Islet precursor cell (in vitro differentiated cells): ENCODE measurements around the gene GALNT9.
"Not testable (repeated sequence)": the region's sequence is repeated elsewhere in the genome, so short reads cannot be mapped to it uniquely, and the experiment has no call there.

ENCODE experiments used
- DNase-seq: peaks from one replicate; pipeline ENCODE4 v3.0.0-alpha.2; 2018

The GALNT9 gene

DNA sequence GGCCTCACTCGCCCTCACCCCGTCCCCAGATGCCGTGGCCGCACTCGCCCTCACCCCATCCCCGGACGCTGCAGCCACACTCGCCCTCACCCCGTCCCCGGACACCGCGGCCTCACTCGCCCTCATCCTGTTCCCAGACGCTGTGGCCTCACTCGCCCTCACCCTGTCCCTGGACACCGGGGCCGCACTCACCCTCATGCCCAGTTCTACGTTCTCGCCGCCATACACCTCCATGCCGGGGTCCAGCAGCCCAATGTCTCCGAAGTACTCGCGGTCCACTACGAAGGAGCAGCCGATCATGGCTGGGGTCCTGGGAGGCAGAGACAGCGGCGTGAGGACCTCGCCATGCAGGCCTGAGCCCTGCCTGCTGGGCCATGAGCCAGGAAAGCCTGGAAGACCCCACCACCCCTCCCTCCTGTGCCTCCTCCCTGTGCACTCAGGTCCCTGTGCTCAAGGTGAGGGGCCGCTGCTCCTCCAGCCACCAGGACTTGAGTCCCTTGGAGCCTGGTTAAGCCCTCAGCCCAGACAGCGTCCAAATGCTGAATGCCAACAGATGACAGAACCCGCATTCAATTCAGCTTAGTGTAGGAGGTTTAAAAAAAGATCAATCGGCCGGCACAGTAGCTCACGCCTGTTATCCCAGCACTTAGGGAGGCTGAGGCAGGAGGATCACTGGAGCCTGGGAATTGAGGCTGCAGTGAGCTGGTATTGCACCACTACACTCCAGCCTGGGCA is 81.5 kb downstream of the GALNT9 start:
- DNase-seq: no peak

DNA sequence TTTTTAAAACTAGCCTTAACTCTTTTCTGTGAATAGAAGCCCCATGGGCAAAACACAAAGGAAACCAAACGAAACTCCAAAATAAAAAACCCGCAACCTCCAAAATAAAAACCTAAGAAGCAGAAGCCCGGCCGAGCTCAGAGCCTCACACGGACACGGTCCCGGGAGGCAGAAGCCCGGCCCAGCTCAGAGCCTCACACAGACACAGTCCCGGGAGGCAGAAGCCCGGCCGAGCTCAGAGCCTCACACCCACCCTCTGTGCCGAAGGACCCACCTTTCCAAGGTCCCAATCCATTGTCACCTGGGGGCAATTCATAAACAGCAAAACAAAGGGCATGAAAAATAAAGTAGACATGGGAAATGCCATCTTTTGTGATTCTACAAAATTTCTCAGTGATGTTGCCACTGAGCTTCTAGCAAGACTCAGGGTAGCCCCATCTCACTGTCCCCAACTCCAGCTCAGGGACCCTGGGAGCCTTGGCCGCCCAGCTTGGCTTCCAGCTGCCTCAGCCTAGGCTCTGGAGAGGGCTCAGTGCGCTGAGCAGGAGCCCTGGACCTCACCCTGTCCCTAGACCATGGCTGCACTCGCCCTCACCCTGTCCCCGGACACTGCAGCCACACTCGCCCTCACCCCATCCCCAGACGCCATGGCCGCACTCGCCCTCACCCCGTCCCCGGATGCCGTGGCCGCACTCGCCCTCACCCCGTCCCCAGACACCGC is 82.2 kb downstream of the GALNT9 start:
- DNase-seq: no peak

DNA sequence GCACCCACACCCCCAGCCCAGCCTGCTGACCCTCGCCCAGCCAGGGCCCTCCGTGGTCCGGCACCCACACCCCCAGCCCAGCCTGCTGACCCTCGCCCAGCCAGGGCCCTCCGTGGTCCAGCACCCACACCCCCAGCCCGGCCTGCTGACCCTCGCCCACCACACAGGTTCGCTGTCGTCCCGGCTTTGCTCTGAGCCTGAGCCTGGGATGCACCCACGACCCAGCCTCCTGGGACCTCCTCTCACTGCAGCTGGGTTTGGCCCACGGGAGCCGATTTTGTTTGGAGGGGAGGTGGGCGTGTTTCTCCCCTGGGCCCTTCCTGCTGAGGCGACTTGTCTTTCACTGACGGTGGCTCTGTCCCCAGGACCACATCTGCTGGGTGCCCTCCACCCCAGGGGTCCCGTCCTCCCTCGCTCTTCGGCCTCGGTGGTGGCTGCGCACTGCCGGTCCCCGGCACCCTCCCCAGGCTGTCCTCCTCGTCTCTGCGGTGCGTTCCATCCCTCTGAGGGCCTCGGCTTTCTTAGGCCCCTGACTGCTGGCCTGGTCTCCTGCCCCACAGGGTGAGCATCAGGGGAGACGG is 83.8 kb downstream of the GALNT9 start:
- DNase-seq: no peak

DNA sequence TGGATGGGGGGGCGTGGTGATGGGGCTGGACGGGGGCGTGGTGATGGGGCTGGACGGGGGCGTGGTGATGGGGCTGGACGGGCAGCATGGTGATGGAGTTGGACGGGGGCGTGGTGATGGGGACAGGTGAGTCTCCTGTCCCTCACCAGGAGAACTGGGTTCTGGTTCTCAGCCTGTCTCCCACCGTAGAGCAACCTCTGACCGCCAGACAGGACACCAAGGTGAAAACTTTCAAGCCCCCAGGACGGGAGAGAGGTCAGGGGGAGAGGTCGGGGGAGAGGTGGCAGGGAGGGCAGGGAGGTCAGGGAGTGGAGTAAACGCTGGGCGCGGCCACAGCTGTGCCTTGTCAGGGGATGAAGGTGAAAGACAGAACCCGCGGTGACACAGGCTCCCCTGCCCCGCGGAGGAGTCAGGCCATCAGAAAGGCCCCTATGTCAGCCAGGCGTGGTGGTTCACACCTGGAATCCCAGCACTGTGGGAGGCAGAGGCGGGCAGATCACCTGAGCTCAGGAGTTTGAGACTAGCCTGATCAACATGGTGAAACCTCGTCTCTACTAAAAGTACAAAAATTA is 84.6 kb downstream of the GALNT9 start:
- DNase-seq: no peak

DNA sequence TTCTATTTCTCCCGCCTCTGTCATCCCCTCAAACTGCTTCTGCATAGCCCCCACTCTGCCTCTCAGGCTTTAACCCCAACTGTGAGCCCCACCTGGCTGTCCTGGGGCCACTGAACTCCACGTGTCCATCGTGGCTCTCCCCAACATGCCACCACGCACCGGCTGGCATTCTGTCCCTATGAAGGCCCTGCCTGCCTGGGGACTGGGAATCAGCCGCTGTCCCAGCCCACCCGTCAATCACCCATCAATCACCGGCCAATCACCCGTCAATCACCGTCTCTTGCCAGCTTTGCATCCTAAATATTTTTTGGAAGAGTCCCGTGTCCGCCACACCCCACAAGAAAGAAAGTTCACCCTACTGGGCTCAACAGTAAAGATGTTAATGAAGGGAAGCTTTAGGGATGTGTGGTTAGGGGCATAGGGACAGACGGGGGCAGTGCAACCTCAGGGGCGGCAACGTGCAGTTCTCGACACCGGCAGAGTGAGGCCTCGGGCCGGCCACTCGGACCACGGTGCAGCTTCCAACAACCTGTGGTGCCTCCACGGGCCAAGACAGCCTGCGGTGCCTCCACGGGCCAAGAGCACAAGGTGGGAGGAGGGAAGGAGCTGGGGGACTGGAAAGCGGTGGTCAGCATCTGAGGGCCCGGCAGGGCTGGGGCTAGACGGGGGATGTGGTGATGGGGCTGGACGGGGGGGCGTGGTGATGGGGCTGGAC is 85.6 kb downstream of the GALNT9 start:
- DNase-seq: no peak

DNA sequence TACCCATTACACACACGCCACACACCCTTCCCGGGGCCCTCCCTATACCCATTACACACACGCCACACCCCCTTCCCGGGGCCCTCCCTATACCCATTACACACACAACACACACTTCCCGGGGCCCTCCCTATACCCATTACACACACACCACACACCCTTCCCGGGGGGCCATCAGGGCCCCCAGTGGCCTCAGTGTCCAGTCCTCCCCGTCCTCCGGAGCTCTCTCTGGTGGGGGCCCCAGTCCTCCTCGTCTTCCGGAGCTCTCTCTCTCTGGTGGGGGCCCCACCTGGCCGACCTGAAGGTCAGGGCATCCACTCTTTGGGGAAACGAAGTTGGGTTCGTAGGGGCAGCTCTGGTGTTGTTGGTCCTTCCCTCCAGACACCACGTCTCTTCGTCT is 86.2 kb downstream of the GALNT9 start:
- DNase-seq: not testable (repeated sequence)

DNA sequence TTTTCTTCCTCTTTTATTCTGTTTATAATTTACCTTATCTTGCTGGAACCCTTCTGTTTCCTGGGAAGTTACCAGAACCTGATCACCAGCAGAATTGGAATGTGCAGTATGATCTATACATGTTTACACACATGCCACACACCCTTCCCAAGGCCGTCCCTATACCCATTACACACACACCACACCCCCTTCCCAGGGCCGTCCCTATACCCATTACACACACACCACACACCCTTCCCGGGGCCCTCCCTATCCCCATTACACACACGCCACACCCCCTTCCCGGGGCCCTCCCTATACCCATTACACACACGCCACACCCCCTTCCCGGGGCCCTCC is 88.8 kb downstream of the GALNT9 start:
- not testable (repeated sequence) for DNase-seq

DNA sequence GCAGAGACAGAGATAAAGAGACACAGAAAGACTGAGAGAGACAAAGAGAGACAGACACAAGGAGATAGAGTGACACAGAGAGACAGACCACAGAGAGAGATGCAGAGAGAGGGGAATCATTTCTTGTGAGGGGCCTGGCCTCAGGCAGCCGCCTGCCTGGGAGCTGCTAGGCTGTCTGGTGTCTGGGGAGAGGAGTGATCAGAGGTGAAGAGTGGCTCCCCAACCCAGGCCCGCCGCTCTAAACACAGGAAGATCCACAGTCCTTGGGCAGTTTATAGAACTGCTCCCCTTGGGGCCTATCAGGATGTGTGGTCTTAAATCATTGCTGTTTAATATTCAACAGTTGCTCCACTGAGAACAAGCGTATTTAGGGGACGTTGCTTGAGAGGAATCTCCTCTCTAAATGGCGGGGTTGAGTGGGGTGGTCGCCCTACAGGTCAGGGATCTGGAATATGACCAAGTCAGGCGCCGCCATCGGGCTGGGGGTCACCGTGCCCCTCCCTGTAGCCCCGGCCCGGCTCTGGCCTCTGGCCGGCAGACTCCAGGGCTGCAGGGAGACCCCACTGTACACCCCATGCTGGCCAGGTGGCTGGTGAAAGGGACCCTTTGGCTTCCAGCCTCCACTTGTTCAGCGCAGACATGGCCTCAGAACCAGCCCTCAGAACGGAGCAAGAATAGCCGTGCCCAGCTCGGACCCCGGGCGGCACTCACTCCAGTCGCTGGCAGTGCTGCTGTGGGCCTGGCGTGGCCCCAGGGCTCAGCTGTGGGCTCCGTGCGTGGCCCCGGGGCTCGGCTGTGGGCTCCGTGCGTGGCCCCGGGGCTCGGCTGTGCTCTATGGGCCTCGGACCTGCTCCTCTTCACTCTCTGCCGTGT is 89.4 kb downstream of the GALNT9 start:
- DNase-seq: no peak

DNA sequence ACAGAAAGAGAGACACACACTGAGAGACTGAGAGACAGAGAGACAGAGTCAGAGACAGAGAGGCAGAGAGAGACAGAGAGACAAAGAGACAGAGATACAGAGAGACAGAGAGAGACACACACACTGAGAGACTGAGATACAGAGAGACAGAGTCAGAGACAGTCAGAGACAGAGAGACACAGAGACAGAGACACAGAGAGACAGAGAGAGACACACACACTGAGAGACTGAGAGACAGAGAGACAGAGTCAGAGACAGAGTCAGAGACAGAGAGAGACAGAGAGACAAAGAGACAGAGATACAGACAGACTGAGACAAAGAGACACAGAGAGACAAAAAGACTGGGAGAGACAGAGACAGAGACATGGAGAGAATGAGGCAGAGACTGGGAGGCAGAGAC is 90.0 kb downstream of the GALNT9 start:
- no peak for DNase-seq

DNA sequence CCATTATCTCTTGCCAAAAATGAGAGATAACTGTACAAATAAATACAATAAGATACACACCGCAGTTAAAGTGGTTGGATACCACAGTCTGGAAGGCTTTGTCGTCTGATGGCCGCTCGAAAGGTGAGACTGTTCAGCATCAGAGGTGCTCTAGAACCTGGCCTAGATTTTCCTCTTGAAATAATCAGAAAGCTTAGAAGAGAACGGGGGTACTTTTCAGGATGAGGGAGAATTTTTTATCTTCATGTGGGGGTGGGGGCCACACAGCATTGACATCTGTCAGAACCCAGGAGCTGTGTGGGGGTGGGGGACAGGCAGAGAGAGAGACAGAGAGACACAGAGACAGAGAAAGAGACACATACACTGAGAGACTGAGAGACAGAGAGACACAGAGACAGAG is 90.5 kb downstream of the GALNT9 start:
- DNase-seq: no peak

DNA sequence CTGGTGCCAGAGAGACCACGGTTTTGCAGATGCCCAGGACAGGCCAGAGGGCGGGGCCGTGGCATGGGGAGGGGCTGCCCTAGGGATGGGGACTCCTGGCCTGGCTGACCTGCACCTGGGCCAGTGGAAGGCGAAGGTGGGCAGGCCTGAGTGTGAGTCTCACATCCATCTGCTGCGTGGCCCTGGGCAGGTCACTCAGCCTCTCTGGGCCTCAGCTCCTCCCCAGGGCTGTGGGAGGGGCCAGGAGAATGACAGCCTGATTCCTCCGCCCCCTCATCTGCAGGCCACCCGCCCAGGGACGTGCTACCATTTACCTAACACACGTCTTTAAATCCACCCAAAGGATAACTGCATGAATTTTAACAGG is 90.9 kb downstream of the GALNT9 start:
- DNase-seq: no peak

DNA sequence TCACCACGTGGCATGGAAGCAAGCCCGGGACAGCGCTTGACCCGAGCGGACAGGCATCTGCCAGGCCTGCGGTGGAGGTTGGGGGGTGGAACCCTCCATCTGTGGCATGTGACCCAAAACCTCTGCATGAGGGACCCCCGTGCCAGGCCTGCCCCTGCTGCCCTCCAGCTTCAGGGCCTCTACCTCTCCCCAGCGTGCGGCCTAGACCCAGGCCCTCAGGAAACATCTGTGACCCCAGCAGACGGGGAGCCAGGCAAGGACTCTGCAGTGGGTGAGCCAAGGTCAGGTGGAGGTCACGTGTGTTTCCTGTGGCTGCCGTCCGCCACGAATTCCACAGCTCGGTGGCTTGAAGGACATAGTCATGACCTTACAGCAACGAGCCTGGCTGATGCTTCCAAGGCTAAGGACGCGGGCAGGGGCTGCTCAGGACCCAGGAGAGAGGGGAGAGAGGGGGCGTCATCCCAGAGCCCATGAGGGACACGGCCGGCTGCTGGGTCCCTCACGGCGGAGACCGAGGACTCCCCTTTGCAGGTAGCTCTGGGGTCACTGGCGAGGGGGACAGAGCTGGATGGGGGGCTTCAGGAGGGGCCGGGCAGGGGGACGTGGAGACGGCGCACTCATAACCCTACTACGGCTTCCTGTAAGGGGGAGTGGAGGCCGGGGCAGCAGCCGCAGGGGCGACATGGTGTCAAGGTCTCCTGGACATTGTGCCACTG is 91.5 kb downstream of the GALNT9 start:
- DNase-seq: no peak

DNA sequence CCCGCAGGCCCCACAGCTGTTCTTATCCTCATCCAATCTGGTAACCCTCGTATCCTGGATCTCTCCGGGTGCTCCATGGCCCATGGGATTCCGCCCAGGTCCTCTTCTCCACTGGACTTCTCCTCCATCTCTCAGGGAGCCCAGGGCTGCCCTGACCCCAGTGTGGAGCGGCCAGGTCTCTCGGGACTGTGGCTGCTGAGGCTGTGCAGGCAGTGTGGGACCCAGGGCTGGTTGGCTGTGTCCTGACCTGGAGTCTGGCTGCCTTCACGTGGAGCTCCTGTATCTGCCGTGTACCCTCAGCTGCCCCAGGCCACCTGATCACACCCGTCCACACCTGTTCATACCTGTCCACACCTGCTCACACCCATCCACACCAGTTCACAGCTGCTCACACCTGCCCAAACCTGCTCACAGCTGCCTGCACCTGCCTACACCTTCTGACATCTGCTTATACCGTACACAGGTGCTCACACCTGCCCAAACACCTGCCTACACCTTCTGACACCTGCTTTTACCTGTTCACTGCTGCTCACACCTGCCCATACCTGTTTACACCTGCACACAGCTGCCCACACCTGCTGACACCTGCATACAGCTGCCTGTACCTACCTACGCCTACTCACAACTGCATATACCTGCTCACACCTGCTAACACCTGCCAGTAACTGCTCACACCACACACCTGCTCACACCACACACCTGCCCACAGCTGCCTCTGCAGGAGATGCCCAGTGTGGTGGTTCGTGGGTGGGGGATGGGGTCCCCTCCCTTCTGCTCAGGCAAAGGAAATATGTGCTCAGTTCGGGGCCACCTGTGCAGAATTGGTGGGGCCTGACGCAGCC is 92.2 kb downstream of the GALNT9 start:
- DNase-seq: no peak

DNA sequence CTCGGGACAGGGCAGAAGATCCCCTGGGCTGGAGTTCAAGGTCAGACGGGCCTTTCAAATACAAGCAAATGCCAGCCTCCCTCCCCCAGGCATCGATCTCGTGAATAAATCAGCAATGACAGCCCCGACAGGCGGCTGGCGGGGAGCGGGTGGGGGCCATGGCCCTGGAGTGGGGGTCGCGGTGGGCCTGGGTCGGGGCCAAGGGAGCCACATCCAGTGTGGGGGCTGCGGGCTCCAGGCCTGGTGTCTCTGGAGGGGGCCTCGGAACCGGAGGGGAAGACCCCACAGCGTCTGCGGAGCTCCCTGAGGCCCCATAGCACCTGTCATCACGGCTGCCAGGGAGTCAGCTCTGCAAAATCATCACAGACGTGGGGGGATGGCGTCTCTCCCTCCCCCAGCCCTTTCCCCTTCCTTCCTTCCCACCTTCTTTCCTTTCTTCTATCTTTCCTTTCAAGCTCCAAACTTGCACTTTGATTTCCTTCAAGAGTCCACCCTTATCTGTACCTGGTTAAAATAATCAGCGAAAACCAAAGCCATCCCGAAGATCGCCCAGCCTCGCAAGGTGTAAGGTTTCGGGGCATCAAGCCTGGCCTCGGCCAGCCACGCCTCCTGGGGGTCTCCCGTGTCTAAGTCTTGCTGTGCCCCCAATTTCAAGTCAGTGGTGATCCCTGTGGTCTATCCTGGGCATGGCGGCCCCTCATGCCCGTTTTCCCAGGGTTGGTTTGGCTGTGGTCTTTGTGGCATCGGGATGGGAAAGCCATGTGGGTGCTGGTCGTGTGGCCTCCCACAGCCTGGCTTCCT is 93.1 kb downstream of the GALNT9 start:
- DNase-seq: no peak

DNA sequence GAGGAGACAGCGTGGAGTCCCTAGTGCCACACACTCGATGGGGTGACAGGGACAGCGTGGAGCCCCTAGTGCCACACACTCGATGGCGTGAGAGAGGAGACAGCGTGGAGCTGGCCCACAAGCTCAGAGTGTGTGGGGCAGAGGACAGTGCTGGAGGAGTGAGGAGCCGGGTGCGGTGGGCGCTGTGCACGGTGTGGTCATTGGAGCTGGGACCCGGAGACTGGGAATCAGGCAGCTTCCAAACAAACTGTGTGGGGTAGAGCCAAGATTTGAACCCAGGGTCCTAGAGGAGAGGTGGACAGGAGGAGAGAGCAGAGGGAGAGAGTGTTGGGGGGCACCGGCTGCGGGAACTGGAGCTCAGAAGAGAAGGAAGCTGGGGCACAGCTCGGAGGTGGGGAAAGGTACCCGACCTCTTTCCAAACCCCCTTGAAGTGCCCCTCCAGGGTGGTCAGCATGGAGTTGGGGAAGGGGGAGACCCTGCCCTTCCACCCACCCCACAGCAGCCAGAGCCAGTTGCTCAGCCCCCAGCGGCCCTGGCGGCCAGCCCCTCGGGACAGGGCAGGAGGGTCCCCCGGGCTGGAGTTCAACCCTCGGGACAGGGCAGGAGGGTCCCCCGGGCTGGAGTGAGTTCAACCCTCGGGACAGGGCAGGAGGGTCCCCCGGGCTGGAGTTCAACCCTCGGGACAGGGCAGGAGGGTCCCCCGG is 94.1 kb downstream of the GALNT9 start:
- DNase-seq: no peak

DNA sequence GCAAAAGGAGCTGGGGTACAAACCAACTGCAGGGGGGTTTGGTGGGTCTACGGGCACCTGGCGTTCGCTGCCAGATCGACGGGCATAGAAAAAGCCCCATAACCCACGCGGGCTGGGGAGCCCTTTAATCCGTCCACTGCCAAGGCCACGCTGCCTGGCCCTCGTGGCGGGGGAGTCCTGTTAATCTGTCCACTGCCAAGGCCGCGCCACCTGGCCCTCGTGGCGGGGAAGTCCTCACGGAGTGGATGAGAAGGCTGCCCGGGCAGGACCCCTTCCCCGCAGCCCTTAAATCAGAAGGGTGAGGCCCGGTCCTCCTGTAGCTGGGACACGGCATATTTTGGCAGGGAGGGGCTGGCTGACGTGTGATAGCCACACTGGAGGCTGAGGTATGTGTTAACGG is 99.0 kb downstream of the GALNT9 start:
- DNase-seq: no peak

DNA sequence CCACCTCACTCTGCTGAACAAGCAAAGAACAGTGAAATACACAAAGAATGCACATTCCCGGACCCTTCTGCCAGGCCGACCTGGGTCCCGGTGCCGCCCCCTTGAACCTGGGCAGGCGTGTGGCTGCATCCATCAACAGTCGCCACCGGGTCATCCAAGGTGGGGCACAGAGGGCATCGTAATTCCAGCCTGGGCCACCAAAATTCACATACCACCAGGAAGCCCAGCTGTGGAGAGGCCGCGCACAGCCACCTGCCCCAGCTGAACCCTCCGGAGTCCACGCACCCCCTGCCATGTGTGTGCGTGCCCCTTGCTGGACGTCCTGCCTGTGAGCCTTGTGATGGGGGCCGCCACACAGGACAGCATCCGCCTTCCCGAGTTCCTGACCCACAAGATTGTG is 99.5 kb downstream of the GALNT9 start:
- DNase-seq: no peak

DNA sequence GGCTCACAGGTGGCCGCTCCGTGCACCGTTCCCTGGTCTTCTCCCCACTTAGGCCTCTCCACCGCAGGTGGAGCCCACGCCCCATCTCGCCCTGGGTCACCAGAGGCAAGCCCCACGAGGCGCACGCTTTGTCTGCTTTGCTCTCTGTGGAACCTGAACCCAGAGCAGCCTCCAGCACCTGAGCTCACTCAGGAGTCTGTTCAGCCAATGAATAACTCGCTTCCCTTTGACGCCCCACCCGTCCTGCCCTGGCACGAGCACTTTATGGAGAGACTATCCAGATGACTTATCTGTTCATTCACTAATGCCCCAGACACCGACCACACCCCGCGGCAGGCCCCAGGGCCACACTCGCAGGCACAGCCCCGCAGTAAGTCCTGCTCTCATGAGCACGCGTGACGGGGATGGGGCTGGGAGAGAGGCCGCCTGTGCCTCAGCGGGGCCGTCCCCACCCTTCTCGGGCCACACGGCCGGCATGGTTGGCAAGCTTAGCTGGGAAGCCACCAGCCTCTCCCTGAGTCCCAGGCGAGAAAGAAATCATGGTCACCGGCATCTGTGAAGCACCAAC is 100.1 kb downstream of the GALNT9 start:
- no peak for DNase-seq
